Ascending aorta (tissue), 2 donors: ENCODE measurements around the gene TSSC4. TPM values are rescaled to one million over a fixed set of nuclear protein-coding genes. Genes with fewer than 3 reads are reported as not detected.

Experiments used
- DNase-seq, 2 donors: peaks; one replicate each; pipeline ENCODE4 v3.0.0-alpha.2; 2019; ENCODE audit warnings: low spot score in 2 of 2
- H3K27ac ChIP-seq, 2 donors: fragments of 200-600 bp; sonication (generic); one replicate each; pipeline ENCODE4 v1.5.1; 2016 to 2017; ENCODE audit warnings: mild to moderate bottlenecking in 1 of 2
- H3K27me3 ChIP-seq: fragments of 200-600 bp; sonication (generic); one replicate; pipeline ENCODE4 v1.5.1; 2017
- H3K36me3 ChIP-seq, 2 donors: fragments of 200-600 bp; sonication (generic); one replicate each; pipeline ENCODE4 v1.5.1; 2016
- H3K4me1 ChIP-seq, 2 donors: fragments of 200-600 bp; sonication (generic); one replicate each; pipeline ENCODE4 v1.5.1; 2016 to 2017; ENCODE audit warnings: mild to moderate bottlenecking in 1 of 2
- H3K4me3 ChIP-seq, 2 donors: fragments of 200-600 bp; sonication (generic); one replicate each; pipeline ENCODE4 v1.5.1; 2016 to 2017; ENCODE audit warnings: mild to moderate bottlenecking in 1 of 2
- H3K9me3 ChIP-seq, 2 donors: fragments of 200-600 bp; sonication (generic); one replicate each; pipeline ENCODE4 v1.5.1; 2016
- CTCF ChIP-seq, 3 experiments: fragments of 200-600 bp in 2 of 3; fragments of 450-650 bp in 1 of 3; sonication (generic) in 2 of 3; IDR thresholded peaks; one replicate each; pipeline ENCODE4 v1.5.1; 2016 to 2019; ENCODE audit warnings: antibody characterized with exemption in 3 of 3, mild to moderate bottlenecking in 1 of 3, moderate library complexity in 1 of 3
- intact Hi-C: fragments of 100-400 bp; cut with DNase I; formaldehyde crosslinking; loops from one replicate; pipeline ENCODE4 v1.15.1; 2023
- total RNA-seq: library from RNA; depleted of rRNA; stranded (reverse); fragments of >200 nt; gene quantifications from one replicate; pipeline ENCODE4 v1.1.0, GENCODE V29; 2016

TSSC4 gene
- total RNA-seq, 1 donor from 2014 or later = 183 TPM

GRCh38 chr11:2385156-2386151 is 15.1 kb upstream of the TSSC4 start:
- Histone ChIP-seq H3K27ac (peak overlapping the region in 1 of 2 donors; percentile 77), H3K27me3 (no peaks in the 10 kb centered on the region), H3K9me3 (no peaks in the 10 kb centered on the region), H3K4me1 (peaks cover 28 to 78% of the 10 kb centered on the region in 2 donors), H3K36me3 (peaks cover 6 to 9% of the 10 kb centered on the region in 2 donors), H3K4me3 (no peak overlapping the region)
- intact Hi-C loops = no loop called here
- no peak for TF ChIP-seq CTCF (IDR thresholded peaks at IDR 0.05)
- no peak for DNase-seq

- Histone ChIP-seq H3K36me3 (peaks cover 11 to 13% of the 10 kb centered on the region in 2 donors), H3K4me1 (peaks cover 27 to 83% of the 10 kb centered on the region in 2 donors), H3K27ac (peak overlapping the region; percentile 76 to 77), H3K9me3 (no peaks in the 10 kb centered on the region), H3K4me3 (no peak overlapping the region), H3K27me3 (no peaks in the 10 kb centered on the region)
- DNase-seq = no peak
- intact Hi-C loops = no loop called here
- TF ChIP-seq CTCF (IDR thresholded peaks at IDR 0.05) = no peak
These were observed 14.0 kb upstream of the TSSC4 start for GRCh38 chr11:2386591-2386990.

DNA sequence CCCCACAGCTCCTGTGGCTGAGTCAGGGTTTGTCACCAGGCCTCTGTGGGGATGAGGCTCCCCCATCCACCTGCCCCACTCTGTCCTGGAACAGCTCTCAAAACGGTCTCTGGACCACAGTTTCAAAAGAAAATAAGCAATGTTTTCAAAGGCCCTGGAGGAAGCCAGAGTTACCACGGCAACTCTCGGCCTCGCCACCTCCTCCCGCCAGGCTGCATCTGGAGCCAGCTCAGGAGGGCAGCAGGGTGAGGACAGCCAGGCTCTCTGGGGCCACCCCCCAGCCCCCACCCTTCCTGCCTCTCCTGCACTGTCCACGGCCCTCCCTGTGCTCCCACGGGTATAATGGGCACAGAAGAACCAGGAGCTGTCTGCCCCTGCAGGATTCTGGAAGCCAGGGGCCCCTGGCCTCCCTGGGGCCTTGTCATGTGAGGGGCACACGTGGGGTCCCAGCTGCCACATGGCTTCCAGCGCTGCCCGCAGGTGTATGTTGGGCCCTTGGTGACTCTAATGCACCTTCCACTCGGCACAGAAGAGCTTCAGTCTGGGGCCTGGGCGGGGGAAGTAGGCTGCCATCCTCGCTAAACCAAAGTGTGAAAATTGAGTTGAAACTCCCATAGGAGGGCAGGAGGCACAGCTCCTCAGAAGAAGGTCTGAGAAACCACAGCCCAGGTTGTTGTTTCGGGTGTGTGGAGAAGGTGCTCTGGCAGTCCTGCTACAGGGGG is 13.1 kb upstream of the TSSC4 start:
- peak overlapping the region in 1 of 2 donors; percentile 7 for H3K4me3 ChIP-seq
- TF ChIP-seq CTCF (IDR thresholded peaks at IDR 0.05) = no peak
- H3K27me3 ChIP-seq = no peaks in the 10 kb centered on the region
- DNase-seq = no peak
- H3K4me1 ChIP-seq = peaks cover 26 to 75% of the 10 kb centered on the region in 2 donors
- intact Hi-C loops = no loop called here
- peaks cover 19 to 22% of the 10 kb centered on the region in 2 donors for H3K36me3 ChIP-seq
- peak overlapping the region; percentile 76 to 77 for H3K27ac ChIP-seq
- H3K9me3 ChIP-seq = no peaks in the 10 kb centered on the region

DNA sequence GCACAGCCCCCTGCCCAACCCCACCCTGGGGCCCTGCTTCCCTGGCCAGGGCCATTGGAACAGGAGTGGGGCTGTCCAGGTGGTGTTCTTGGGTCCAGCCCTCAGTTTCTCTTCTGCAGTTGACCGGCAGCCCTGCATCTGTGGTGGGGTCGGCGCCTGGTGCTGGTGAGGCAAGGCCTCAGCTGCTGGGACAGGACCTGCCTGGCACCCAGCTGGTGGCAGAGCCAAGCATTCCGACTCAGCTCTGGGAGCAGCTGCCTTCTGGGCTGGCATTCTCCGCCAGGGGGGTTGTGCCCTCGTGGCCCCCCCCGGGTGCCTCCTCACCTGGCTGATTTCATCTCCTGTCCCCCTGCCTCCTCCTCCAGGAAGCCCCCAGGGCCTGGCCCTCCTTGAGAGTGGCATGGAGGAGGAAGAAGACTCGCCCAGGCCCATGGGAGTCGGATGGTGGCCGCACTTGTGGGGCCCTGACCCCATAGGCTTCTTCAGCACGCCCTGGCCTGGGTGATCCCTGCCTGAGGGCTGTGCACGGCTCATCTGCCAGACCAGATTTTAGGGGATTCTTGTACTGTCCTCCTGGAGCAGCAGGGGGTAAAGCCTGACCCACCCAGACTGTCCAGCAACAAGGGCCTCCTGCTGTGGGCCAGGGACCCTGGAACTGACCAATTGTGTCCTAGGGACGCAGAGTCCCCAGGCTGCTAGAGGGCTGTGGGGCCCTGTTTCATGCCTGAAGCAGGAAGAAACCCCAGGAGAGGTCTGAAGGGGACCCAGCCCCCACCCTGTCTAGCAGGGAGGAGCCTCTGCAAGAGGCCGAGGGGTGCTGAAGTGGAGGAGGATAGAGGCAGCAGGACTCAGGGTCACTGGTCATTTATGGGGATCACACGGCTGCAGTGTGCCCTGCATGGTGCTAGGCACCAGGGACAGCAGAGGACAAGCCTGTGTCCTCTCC is 11.8 kb upstream of the TSSC4 start:
- Histone ChIP-seq H3K36me3 (peaks cover 24 to 31% of the 10 kb centered on the region in 2 donors), H3K27me3 (no peaks in the 10 kb centered on the region), H3K4me3 (no peak overlapping the region), H3K27ac (peak overlapping the region; percentile 76 to 77), H3K4me1 (peaks cover 14 to 62% of the 10 kb centered on the region in 2 donors), H3K9me3 (no peaks in the 10 kb centered on the region)
- no peak for TF ChIP-seq CTCF (IDR thresholded peaks at IDR 0.05)
- no peak for DNase-seq
- intact Hi-C loops = no loop called here
